WTC11 (cell line): Measurements from ENCODE around the gene CLEC17A. TPM values are rescaled to one million over a fixed set of nuclear protein-coding genes. Genes with fewer than 3 reads are reported as not detected.

Experiments
- ATAC-seq: fragments of 200-7000 bp; cut with Tn5 transposase; 2 replicates; pipeline ENCODE4 v1.10.0; 2021; ENCODE audit warnings: mild to moderate bottlenecking, moderate library complexity
- CTCF ChIA-PET: fragments of 300-600 bp; sonication (Branson Sonifier 250); formaldehyde crosslinking; loops from one replicate; lab custom pipeline; 2021; ENCODE audit warnings: antibody characterized with exemption; lab: Charles Lee
- POLR2A ChIA-PET: fragments of 350-600 bp; sonication (Branson Sonifier 250); formaldehyde crosslinking; loops from one replicate; lab custom pipeline; 2021; ENCODE audit warnings: antibody characterized with exemption; lab: Charles Lee
- DNase-seq: peaks from one replicate; pipeline ENCODE4 v3.0.0; 2021; ENCODE audit warnings: low spot score
- H3K27ac Mint-ChIP-seq: 2 replicates; pipeline ENCODE4 v1.8.0; 2021; ENCODE audit warnings: mixed read lengths
- H3K27me3 Mint-ChIP-seq: 2 replicates; pipeline ENCODE4 v1.8.0; 2021; ENCODE audit warnings: low read depth, mild to moderate bottlenecking, moderate library complexity, mixed read lengths
- H3K36me3 Mint-ChIP-seq: 2 replicates; pipeline ENCODE4 v1.8.0; 2021; ENCODE audit warnings: mixed read lengths
- H3K4me1 Mint-ChIP-seq: 2 replicates; pipeline ENCODE4 v1.8.0; 2022; ENCODE audit warnings: mixed read lengths
- H3K4me3 Mint-ChIP-seq: 2 replicates; pipeline ENCODE4 v1.8.0; 2021; ENCODE audit warnings: mild to moderate bottlenecking, moderate library complexity, mixed read lengths
- H3K9me3 Mint-ChIP-seq: 2 replicates; pipeline ENCODE4 v1.8.0; 2021; ENCODE audit warnings: mixed read lengths
- AFF4 ChIP-seq: sonication (generic); formaldehyde crosslinking; IDR thresholded peaks from 2 replicates; pipeline ENCODE4 v1.8.1; 2023; ENCODE audit warnings: mild to moderate bottlenecking, missing genetic modification reagents, borderline replicate concordance
- ATF1 ChIP-seq: sonication (generic); formaldehyde crosslinking; IDR thresholded peaks from 2 replicates; pipeline ENCODE4 v1.8.1; 2023; ENCODE audit warnings: mild to moderate bottlenecking, moderate library complexity, missing genetic modification reagents
- E2F5 ChIP-seq: sonication (generic); formaldehyde crosslinking; IDR thresholded peaks from 2 replicates; pipeline ENCODE4 v1.8.1; 2022; ENCODE audit warnings: mild to moderate bottlenecking, moderate library complexity, missing genetic modification reagents
- FOXJ3 ChIP-seq: sonication (generic); formaldehyde crosslinking; IDR thresholded peaks from 2 replicates; pipeline ENCODE4 v1.9.0; 2021; ENCODE audit warnings: missing genetic modification reagents, mild to moderate bottlenecking, borderline replicate concordance
- FOXK1 ChIP-seq: sonication (generic); formaldehyde crosslinking; IDR thresholded peaks from 2 replicates; pipeline ENCODE4 v1.8.0; 2022; ENCODE audit warnings: mild to moderate bottlenecking, moderate library complexity, missing genetic modification reagents
- FOXP1 ChIP-seq: sonication (generic); formaldehyde crosslinking; IDR thresholded peaks from 2 replicates; pipeline ENCODE4 v1.8.0; 2022; ENCODE audit warnings: missing genetic modification reagents, mild to moderate bottlenecking, moderate library complexity, borderline replicate concordance
- GABPB1 ChIP-seq: sonication (generic); formaldehyde crosslinking; IDR thresholded peaks from 2 replicates; pipeline ENCODE4 v1.8.1; 2023; ENCODE audit warnings: mild to moderate bottlenecking, missing genetic modification reagents
- IRF2 ChIP-seq: sonication (generic); formaldehyde crosslinking; IDR thresholded peaks from 2 replicates; pipeline ENCODE4 v1.8.0; 2022; ENCODE audit warnings: low read depth, missing genetic modification reagents, borderline replicate concordance
- JAZF1 ChIP-seq: fragments of 250-450 bp; sonication (Bioruptor Pico); IDR thresholded peaks from 2 replicates; pipeline ENCODE4 v1.9.0; 2021; ENCODE audit warnings: moderate library complexity, mild to moderate bottlenecking, inconsistent platforms
- NFYB ChIP-seq: sonication (generic); formaldehyde crosslinking; conservative IDR thresholded peaks from 2 replicates; pipeline ENCODE4 v1.8.0; 2022; ENCODE audit warnings: low read depth, missing genetic modification reagents
- STAT6 ChIP-seq: sonication (generic); formaldehyde crosslinking; conservative IDR thresholded peaks from 2 replicates; pipeline ENCODE4 v1.8.1; 2023; ENCODE audit warnings: mild to moderate bottlenecking, low read depth, missing genetic modification reagents, moderate library complexity
- ZNF219 ChIP-seq: sonication (generic); formaldehyde crosslinking; IDR thresholded peaks from 2 replicates; pipeline ENCODE4 v1.8.0; 2023; ENCODE audit warnings: missing genetic modification reagents, mild to moderate bottlenecking, borderline replicate concordance
- total RNA-seq: library from RNA; stranded (reverse); gene quantifications from 3 replicates; pipeline ENCODE4 v1.2.3, GENCODE V29; 2021
- TF ChIP-seq, protein P1 (sequence below): sonication (generic); formaldehyde crosslinking; IDR thresholded peaks from 2 replicates; pipeline ENCODE4 v1.8.1; 2023; ENCODE audit warnings: mild to moderate bottlenecking, missing genetic modification reagents, moderate library complexity
- TF ChIP-seq, protein P2 (sequence below): fragments of 250-450 bp; sonication (Bioruptor Pico); IDR thresholded peaks from 2 replicates; pipeline ENCODE4 v1.9.0; 2021; ENCODE audit warnings: mild to moderate bottlenecking

CLEC17A gene
- total RNA-seq, 1 experiment from 2014 or later, result not detected

DNA sequence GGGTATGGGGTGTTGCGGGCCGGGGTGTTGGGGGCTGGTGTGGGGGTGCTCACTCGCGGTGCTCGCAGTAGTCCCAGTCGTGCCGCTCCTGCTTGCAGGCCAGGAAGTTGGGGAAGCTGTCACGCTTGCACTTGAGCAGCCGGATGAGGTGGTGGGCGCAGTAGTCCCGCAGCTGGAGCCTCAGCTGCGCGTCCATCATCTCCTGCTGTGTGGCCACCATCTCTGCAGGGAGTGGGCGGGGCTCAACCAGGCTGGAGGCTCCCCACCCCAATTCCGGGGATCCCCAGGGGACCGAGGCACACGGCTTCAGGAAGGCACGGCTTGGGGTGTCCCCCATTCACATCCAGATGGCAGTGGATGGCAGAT is 16.2 kb upstream of the CLEC17A start:
- Mint-ChIP-seq H3K4me3 (no peak overlapping the region), H3K27ac (no peak overlapping the region), H3K9me3 (no peaks in the 10 kb centered on the region), H3K36me3 (peaks cover 4% of the 10 kb centered on the region), H3K27me3 (no peaks in the 10 kb centered on the region)
- DNase-seq, result no peak
- TF ChIP-seq AFF4 (CRISPR knock-in tag), result no peak
- no peak for TF ChIP-seq FOXJ3 (CRISPR knock-in tag)
- TF ChIP-seq FOXP1, result no peak
- no peak for TF ChIP-seq GABPB1
- TF ChIP-seq ZNF219 (CRISPR knock-in tag), result no peak
- TF ChIP-seq IRF2 (CRISPR knock-in tag), result no peak
- no peak for TF ChIP-seq NFYB (CRISPR knock-in tag)
- no peak for TF ChIP-seq FOXK1
- TF ChIP-seq, protein P1, sequence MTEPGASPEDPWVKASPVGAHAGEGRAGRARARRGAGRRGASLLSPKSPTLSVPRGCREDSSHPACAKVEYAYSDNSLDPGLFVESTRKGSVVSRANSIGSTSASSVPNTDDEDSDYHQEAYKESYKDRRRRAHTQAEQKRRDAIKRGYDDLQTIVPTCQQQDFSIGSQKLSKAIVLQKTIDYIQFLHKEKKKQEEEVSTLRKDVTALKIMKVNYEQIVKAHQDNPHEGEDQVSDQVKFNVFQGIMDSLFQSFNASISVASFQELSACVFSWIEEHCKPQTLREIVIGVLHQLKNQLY (CRISPR knock-in tag), result no peak
- TF ChIP-seq, all 79 proteins: peak for 0
- ChIA-PET CTCF (interaction anchor here (1.2 kb wide), 1 partner anchor 10 kb away, joined by 4 read pairs; no protein-coding TSS in a partner anchor), POLR2A (no interaction called here)
- ATAC-seq, result no peak
- peaks cover 20% of the 10 kb centered on the region for H3K4me1 Mint-ChIP-seq

DNA sequence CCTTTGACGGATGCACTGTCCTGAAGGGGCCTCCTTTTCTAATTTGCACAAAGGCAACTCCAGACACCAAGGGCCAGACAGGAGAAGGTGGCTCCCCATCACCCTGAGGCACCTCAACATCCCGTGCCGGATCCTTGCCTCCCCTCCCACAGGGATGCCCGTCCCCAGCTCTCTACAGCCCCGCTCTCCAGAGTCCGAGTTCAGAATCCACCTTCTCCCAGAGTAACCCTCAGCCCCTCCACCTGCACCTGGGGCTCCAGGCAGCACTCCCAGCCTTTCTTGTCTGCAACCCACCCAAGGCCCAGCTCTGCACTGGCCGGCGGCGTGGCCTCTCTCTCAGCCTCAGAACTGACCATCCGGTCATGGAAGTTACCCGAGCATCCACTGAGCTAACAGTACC is 15.8 kb upstream of the CLEC17A start:
- Mint-ChIP-seq H3K27me3 (no peaks in the 10 kb centered on the region), H3K4me1 (peaks cover 17% of the 10 kb centered on the region), H3K27ac (no peak overlapping the region), H3K9me3 (no peaks in the 10 kb centered on the region), H3K36me3 (peaks cover 4% of the 10 kb centered on the region), H3K4me3 (no peak overlapping the region)
- no peak for DNase-seq
- ATAC-seq, result no peak
- ChIA-PET CTCF (interaction anchor here (0.7 to 1.2 kb wide), 2 partner anchors 10 to 120 kb away, joined by 3 to 4 read pairs; no protein-coding TSS in a partner anchor), POLR2A (no interaction called here)
- TF ChIP-seq JAZF1 (CRISPR knock-in tag) (no peak), ATF1 (CRISPR knock-in tag) (no peak), STAT6 (CRISPR knock-in tag) (no peak), E2F5 (CRISPR knock-in tag) (no peak), GABPB1 (no peak)
- TF ChIP-seq, protein P2, sequence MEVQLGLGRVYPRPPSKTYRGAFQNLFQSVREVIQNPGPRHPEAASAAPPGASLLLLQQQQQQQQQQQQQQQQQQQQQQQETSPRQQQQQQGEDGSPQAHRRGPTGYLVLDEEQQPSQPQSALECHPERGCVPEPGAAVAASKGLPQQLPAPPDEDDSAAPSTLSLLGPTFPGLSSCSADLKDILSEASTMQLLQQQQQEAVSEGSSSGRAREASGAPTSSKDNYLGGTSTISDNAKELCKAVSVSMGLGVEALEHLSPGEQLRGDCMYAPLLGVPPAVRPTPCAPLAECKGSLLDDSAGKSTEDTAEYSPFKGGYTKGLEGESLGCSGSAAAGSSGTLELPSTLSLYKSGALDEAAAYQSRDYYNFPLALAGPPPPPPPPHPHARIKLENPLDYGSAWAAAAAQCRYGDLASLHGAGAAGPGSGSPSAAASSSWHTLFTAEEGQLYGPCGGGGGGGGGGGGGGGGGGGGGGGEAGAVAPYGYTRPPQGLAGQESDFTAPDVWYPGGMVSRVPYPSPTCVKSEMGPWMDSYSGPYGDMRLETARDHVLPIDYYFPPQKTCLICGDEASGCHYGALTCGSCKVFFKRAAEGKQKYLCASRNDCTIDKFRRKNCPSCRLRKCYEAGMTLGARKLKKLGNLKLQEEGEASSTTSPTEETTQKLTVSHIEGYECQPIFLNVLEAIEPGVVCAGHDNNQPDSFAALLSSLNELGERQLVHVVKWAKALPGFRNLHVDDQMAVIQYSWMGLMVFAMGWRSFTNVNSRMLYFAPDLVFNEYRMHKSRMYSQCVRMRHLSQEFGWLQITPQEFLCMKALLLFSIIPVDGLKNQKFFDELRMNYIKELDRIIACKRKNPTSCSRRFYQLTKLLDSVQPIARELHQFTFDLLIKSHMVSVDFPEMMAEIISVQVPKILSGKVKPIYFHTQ (CRISPR knock-in tag), result no peak
